Measurements from ENCODE around the gene C4A. TPM values are rescaled to one million over a fixed set of nuclear protein-coding genes. Genes with fewer than 3 reads are reported as not detected.

C4A gene
- total RNA-seq, 2 experiments from 2014 or later, result 2.9 to 4.8 TPM

DNA sequence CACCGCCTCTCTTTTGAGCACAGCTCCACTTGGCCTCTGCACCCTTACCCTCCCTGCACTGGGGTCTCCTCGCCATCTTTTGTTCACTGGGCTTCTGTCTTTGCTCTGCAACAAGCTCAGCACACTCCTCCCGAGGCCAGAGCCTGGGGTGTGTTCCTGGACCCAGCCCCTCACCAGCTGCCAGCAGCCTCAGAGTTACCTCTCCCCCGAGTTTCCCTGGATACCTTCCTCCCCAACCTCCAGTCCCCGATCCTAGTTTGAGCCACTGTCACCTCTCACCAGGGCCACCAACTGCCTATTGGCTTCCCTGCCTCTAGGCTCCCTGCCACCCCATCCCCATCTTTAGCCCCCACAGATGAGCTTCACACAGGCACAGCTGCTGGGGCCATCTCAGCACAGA, 68.7 kb downstream of the C4A start:
- DNase-seq (ENCODE audit: low spot score), result no peak
- Histone ChIP-seq H3K79me2 (ENCODE audit: insufficient read depth, low read depth, low read length) (no peaks in the 10 kb centered on the region), H3K9me3 (ENCODE audit: low read length) (no peaks in the 10 kb centered on the region), H3K4me3 (ENCODE audit: low read depth, low read length, poor library complexity, severe bottlenecking) (no peak overlapping the region), H3K36me3 (ENCODE audit: insufficient read depth, low read length) (no peaks in the 10 kb centered on the region), H2AFZ (ENCODE audit: low read length) (no peak overlapping the region), H3K4me1 (ENCODE audit: insufficient read depth, low read length, poor library complexity, severe bottlenecking) (no peaks in the 10 kb centered on the region), H4K20me1 (ENCODE audit: insufficient read depth, low read length) (no peaks in the 10 kb centered on the region), H3K9me2 (ENCODE audit: insufficient read depth, low read length) (no peaks in the 10 kb centered on the region), H3K27ac (ENCODE audit: low read depth, low read length, poor library complexity, severe bottlenecking) (no peak overlapping the region), H3K4me2 (ENCODE audit: low read length) (no peak overlapping the region)
- POLR2A ChIA-PET, result no interaction called here
- no peak for TF ChIP-seq EZH2phosphoT487 (IDR thresholded peaks at IDR 0.05; ENCODE audit: borderline replicate concordance, low read depth, low read length)
- TF ChIP-seq, protein P1, sequence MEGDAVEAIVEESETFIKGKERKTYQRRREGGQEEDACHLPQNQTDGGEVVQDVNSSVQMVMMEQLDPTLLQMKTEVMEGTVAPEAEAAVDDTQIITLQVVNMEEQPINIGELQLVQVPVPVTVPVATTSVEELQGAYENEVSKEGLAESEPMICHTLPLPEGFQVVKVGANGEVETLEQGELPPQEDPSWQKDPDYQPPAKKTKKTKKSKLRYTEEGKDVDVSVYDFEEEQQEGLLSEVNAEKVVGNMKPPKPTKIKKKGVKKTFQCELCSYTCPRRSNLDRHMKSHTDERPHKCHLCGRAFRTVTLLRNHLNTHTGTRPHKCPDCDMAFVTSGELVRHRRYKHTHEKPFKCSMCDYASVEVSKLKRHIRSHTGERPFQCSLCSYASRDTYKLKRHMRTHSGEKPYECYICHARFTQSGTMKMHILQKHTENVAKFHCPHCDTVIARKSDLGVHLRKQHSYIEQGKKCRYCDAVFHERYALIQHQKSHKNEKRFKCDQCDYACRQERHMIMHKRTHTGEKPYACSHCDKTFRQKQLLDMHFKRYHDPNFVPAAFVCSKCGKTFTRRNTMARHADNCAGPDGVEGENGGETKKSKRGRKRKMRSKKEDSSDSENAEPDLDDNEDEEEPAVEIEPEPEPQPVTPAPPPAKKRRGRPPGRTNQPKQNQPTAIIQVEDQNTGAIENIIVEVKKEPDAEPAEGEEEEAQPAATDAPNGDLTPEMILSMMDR (conservative IDR thresholded peaks at IDR 0.05; ENCODE audit: low read length), result no peak
- BruUV-seq (replicated peaks), result no TSS peak
- CTCF ChIA-PET (ENCODE audit: unreplicated experiment), result no interaction called here
- intact Hi-C loops (cut with micrococcal nuclease; ENCODE audit: unreplicated experiment), result no loop called here

Small RNAs within 50 kb of the gene (microRNA-seq; reads per million reads assigned to microRNA genes)
- not detected for gene MIR1236 (ENCODE audit: borderline replicate concordance)

Small RNAs within 50 kb of the gene (small RNA-seq; reads per million reads assigned to genes)
- gene AL645922.1, result not detected

Other genes with a start within 250 kb of the C4A start
Only the 30 nearest of the 32 such genes appear.
- gene SAPCD1, start 219.4 kb upstream of the C4A start, total RNA-seq (2014; rRNA removed; shearing (Covaris generic)), result 31.3 and 47.1 TPM in 2 replicates
- 53.5 and 66.8 TPM in 2 replicates for gene SAPCD1, start 219.4 kb upstream of the C4A start, total RNA-seq (2022)
- gene VWA7, start 204.7 kb upstream of the C4A start, total RNA-seq (2014; rRNA removed; shearing (Covaris generic)), result 2.1 and 2.2 TPM in 2 replicates
- gene VWA7, start 204.7 kb upstream of the C4A start, total RNA-seq (2022), result 3.7 and 6.5 TPM in 2 replicates
- gene VARS1, start 186.3 kb upstream of the C4A start, total RNA-seq (2014; rRNA removed; shearing (Covaris generic)), result 47.0 and 51.2 TPM in 2 replicates
- gene VARS1, start 186.3 kb upstream of the C4A start, total RNA-seq (2022), result 118 and 137 TPM in 2 replicates
- gene LSM2, start 175.1 kb upstream of the C4A start, total RNA-seq (2014; rRNA removed; shearing (Covaris generic)), result 65.2 and 78.4 TPM in 2 replicates
- gene LSM2, start 175.1 kb upstream of the C4A start, total RNA-seq (2022), result 78.0 and 82.6 TPM in 2 replicates
- gene HSPA1L, start 166.8 kb upstream of the C4A start, total RNA-seq (2014; rRNA removed; shearing (Covaris generic)), result 0.19 TPM in 1 of 2 replicates, not detected in the other
- 0.15 and 0.49 TPM in 2 replicates for gene HSPA1L, start 166.8 kb upstream of the C4A start, total RNA-seq (2022)
- 0.22 and 0.41 TPM in 2 replicates for gene HSPA1A, start 166.5 kb upstream of the C4A start, total RNA-seq (2014; rRNA removed; shearing (Covaris generic))
- 0.81 and 2.2 TPM in 2 replicates for gene HSPA1A, start 166.5 kb upstream of the C4A start, total RNA-seq (2022)
- gene HSPA1B, start 154.3 kb upstream of the C4A start, total RNA-seq (2014; rRNA removed; shearing (Covaris generic)), result 160 and 177 TPM in 2 replicates
- 40.1 and 60.9 TPM in 2 replicates for gene HSPA1B, start 154.3 kb upstream of the C4A start, total RNA-seq (2022)
- gene NEU1, start 119.2 kb upstream of the C4A start, total RNA-seq (2014; rRNA removed; shearing (Covaris generic)), result 5.5 and 7.0 TPM in 2 replicates
- gene NEU1, start 119.2 kb upstream of the C4A start, total RNA-seq (2022), result 10.6 and 13.4 TPM in 2 replicates
- not detected in 2 replicates for gene SLC44A4, start 103.1 kb upstream of the C4A start, total RNA-seq (2014; rRNA removed; shearing (Covaris generic))
- not detected in 2 replicates for gene SLC44A4, start 103.1 kb upstream of the C4A start, total RNA-seq (2022)
- gene EHMT2, start 84.4 kb upstream of the C4A start, total RNA-seq (2014; rRNA removed; shearing (Covaris generic)), result 49.5 and 55.1 TPM in 2 replicates
- gene EHMT2, start 84.4 kb upstream of the C4A start, total RNA-seq (2022), result 70.4 and 76.8 TPM in 2 replicates
- 12.8 and 17.6 TPM in 2 replicates for gene ZBTB12, start 80.0 kb upstream of the C4A start, total RNA-seq (2014; rRNA removed; shearing (Covaris generic))
- 20.2 and 21.0 TPM in 2 replicates for gene ZBTB12, start 80.0 kb upstream of the C4A start, total RNA-seq (2022)
- gene C2, start 54.3 kb upstream of the C4A start, total RNA-seq (2014; rRNA removed; shearing (Covaris generic)), result 3.1 and 3.4 TPM in 2 replicates
- gene C2, start 54.3 kb upstream of the C4A start, total RNA-seq (2022), result 4.4 and 8.7 TPM in 2 replicates
- gene CFB, start 36.0 kb upstream of the C4A start, total RNA-seq (2014; rRNA removed; shearing (Covaris generic)), result 1.1 TPM in 1 of 2 replicates, not detected in the other
- 1.2 and 2.4 TPM in 2 replicates for gene CFB, start 36.0 kb upstream of the C4A start, total RNA-seq (2022)
- gene NELFE, start 23.1 kb upstream of the C4A start, total RNA-seq (2014; rRNA removed; shearing (Covaris generic)), result 94.8 and 134 TPM in 2 replicates
- 76.1 and 77.8 TPM in 2 replicates for gene NELFE, start 23.1 kb upstream of the C4A start, total RNA-seq (2022)
- 45.8 and 62.2 TPM in 2 replicates for gene SKIC2, start 22.9 kb upstream of the C4A start, total RNA-seq (2014; rRNA removed; shearing (Covaris generic))
- 69.8 and 77.5 TPM in 2 replicates for gene SKIC2, start 22.9 kb upstream of the C4A start, total RNA-seq (2022)
- 34.9 and 36.5 TPM in 2 replicates for gene DXO, start 9.9 kb upstream of the C4A start, total RNA-seq (2014; rRNA removed; shearing (Covaris generic))
- gene DXO, start 9.9 kb upstream of the C4A start, total RNA-seq (2022), result 17.5 and 28.0 TPM in 2 replicates
- 2.5 and 2.9 TPM in 2 replicates for gene C4B, start 32.7 kb downstream of the C4A start, total RNA-seq (2014; rRNA removed; shearing (Covaris generic))
- 3.7 and 4.2 TPM in 2 replicates for gene C4B, start 32.7 kb downstream of the C4A start, total RNA-seq (2022)
- not detected in 2 replicates for gene CYP21A2, start 56.4 kb downstream of the C4A start, total RNA-seq (2014; rRNA removed; shearing (Covaris generic))
- not detected in 2 replicates for gene CYP21A2, start 56.4 kb downstream of the C4A start, total RNA-seq (2022)
- 1.7 and 7.1 TPM in 2 replicates for gene TNXB, start 127.3 kb downstream of the C4A start, total RNA-seq (2014; rRNA removed; shearing (Covaris generic))
- gene TNXB, start 127.3 kb downstream of the C4A start, total RNA-seq (2022), result 9.2 and 10.5 TPM in 2 replicates
- 44.8 and 57.7 TPM in 2 replicates for gene ATF6B, start 146.2 kb downstream of the C4A start, total RNA-seq (2014; rRNA removed; shearing (Covaris generic))
- 122 and 125 TPM in 2 replicates for gene ATF6B, start 146.2 kb downstream of the C4A start, total RNA-seq (2022)
- 10.1 and 11.6 TPM in 2 replicates for gene FKBPL, start 148.2 kb downstream of the C4A start, total RNA-seq (2014; rRNA removed; shearing (Covaris generic))
- 8.2 and 8.4 TPM in 2 replicates for gene FKBPL, start 148.2 kb downstream of the C4A start, total RNA-seq (2022)
- 0.13 and 0.47 TPM in 2 replicates for gene PRRT1, start 169.9 kb downstream of the C4A start, total RNA-seq (2014; rRNA removed; shearing (Covaris generic))
- 2.4 and 3.5 TPM in 2 replicates for gene PRRT1, start 169.9 kb downstream of the C4A start, total RNA-seq (2022)
- 111 and 130 TPM in 2 replicates for gene PPT2, start 172.1 kb downstream of the C4A start, total RNA-seq (2014; rRNA removed; shearing (Covaris generic))
- gene PPT2, start 172.1 kb downstream of the C4A start, total RNA-seq (2022), result 34.1 and 39.0 TPM in 2 replicates
- gene EGFL8, start 182.5 kb downstream of the C4A start, total RNA-seq (2014; rRNA removed; shearing (Covaris generic)), result 7.4 and 11.4 TPM in 2 replicates
- gene EGFL8, start 182.5 kb downstream of the C4A start, total RNA-seq (2022), result 21.6 and 23.0 TPM in 2 replicates
- gene AGPAT1, start 194.0 kb downstream of the C4A start, total RNA-seq (2014; rRNA removed; shearing (Covaris generic)), result 18.0 and 24.5 TPM in 2 replicates
- 28.1 and 30.1 TPM in 2 replicates for gene AGPAT1, start 194.0 kb downstream of the C4A start, total RNA-seq (2022)
- gene RNF5, start 196.3 kb downstream of the C4A start, total RNA-seq (2014; rRNA removed; shearing (Covaris generic)), result 51.3 and 59.9 TPM in 2 replicates
- 50.6 and 56.1 TPM in 2 replicates for gene RNF5, start 196.3 kb downstream of the C4A start, total RNA-seq (2022)
- gene AGER, start 202.2 kb downstream of the C4A start, total RNA-seq (2014; rRNA removed; shearing (Covaris generic)), result 6.6 and 6.7 TPM in 2 replicates
- 26.9 and 29.9 TPM in 2 replicates for gene AGER, start 202.2 kb downstream of the C4A start, total RNA-seq (2022)
- gene PBX2, start 208.1 kb downstream of the C4A start, total RNA-seq (2014; rRNA removed; shearing (Covaris generic)), result 23.1 and 23.7 TPM in 2 replicates
- gene PBX2, start 208.1 kb downstream of the C4A start, total RNA-seq (2022), result 77.3 and 80.5 TPM in 2 replicates
- 94.4 and 101 TPM in 2 replicates for gene GPSM3, start 210.6 kb downstream of the C4A start, total RNA-seq (2014; rRNA removed; shearing (Covaris generic))
- gene GPSM3, start 210.6 kb downstream of the C4A start, total RNA-seq (2022), result 99.9 and 100 TPM in 2 replicates
- 0.93 and 1.4 TPM in 2 replicates for gene NOTCH4, start 242.0 kb downstream of the C4A start, total RNA-seq (2014; rRNA removed; shearing (Covaris generic))
- gene NOTCH4, start 242.0 kb downstream of the C4A start, total RNA-seq (2022), result 2.1 and 2.4 TPM in 2 replicates